ENCODE results near the gene SIL1. TPM values are rescaled to one million over a fixed set of nuclear protein-coding genes. Genes with fewer than 3 reads are reported as not detected.

The SIL1 gene
- total and polyA plus RNA-seq, 2 experiments from 2014 or later = 78.8 to 89.8 TPM

DNA sequence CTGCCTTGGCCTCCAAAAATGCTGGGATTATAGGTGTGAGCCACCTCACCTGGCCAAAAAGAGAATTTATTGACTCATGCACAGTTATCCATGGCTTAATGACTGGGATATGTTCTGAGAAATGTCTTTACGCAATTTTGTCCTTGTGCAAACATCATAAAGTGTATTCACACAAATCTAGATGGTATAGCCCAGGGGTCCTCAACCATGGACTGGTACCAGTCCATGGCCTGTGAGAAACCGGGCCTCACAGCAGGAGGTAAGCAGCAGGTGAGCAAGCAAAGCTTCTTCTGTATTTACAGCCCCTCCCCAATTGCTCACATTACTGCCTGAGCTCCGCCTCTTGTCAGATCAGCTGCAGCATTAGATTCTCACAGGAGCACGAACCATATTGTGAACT, 12.4 kb upstream of the SIL1 start:
- Histone ChIP-seq H3K4me3 (no peak overlapping the region), H3K79me2 (ENCODE audit: insufficient read depth) (no peaks in the 10 kb centered on the region), H2AFZ (no peak overlapping the region), H3K4me1 (ENCODE audit: insufficient read depth) (no peaks in the 10 kb centered on the region), H3K27me3 (replicated peaks; ENCODE audit: insufficient read depth) (no peaks in the 10 kb centered on the region), H3K36me3 (ENCODE audit: low read depth) (no peaks in the 10 kb centered on the region), H3K9me3 (ENCODE audit: low read depth) (no peaks in the 10 kb centered on the region), H3K9me2 (ENCODE audit: insufficient read depth) (no peaks in the 10 kb centered on the region), H3K9ac (no peak overlapping the region), H3F3A (ENCODE audit: insufficient read depth) (no peaks in the 10 kb centered on the region), H4K20me1 (ENCODE audit: insufficient read depth) (no peaks in the 10 kb centered on the region), H3K4me2 (ENCODE audit: unreplicated experiment) (no peak overlapping the region), H3K27ac (no peak overlapping the region)
- DNase-seq = no peak
- TF ChIP-seq EZH2phosphoT487 (IDR thresholded peaks at IDR 0.05; ENCODE audit: insufficient read depth, low read depth) (no peak), EZH2 (IDR thresholded peaks at IDR 0.05; ENCODE audit: insufficient read depth, poor library complexity, severe bottlenecking) (no peak)
- 57 to 64% methylated on average over 4 of the region's 4 CpGs for WGBS, 2 experiments (ENCODE audit: low coverage in 1 of 2, low lambda C conversion rate in 2 of 2, missing lambda C conversion rate in 2 of 2)
- in situ Hi-C loops (cut with MboI) = no loop called here

DNA sequence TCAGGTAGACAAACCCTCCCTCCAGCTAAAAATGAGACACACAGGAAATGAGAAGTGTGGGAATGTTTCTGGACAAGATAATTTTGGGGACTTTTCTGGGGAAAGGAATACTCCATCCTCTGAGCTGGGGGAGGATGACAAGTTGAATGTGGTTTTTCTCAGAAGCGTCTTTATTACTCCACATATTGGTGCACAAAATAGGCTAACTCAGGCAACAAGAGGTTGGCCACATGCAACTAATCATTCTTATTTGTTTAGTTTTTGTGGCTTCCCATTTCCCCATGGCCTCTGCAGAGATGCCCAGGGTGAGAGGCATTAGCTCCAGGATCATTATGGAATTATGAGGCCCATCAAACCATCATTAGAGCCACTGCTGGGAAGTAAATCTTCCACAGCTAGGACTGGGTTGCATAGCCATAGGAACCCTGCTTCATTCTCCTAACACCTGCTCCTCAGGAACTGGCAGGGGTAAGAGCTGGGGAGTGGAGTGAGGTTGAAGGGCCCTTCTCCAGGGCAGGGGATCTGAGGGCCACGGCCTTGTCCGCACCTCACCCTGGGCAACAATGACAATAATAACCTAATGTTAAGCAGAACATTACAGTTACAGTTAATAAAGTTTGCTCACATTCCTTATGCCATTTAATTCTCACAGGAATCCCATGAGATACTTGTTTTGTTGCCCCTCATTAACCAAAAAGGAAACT, 9.3 kb upstream of the SIL1 start:
- Histone ChIP-seq H2AFZ (no peak overlapping the region), H3K27me3 (replicated peaks; ENCODE audit: insufficient read depth) (no peaks in the 10 kb centered on the region), H3K36me3 (ENCODE audit: low read depth) (no peaks in the 10 kb centered on the region), H3K4me2 (ENCODE audit: unreplicated experiment) (no peak overlapping the region), H3K4me3 (no peak overlapping the region), H3K79me2 (ENCODE audit: insufficient read depth) (no peaks in the 10 kb centered on the region), H4K20me1 (ENCODE audit: insufficient read depth) (no peaks in the 10 kb centered on the region), H3K9ac (no peak overlapping the region), H3K9me2 (ENCODE audit: insufficient read depth) (no peaks in the 10 kb centered on the region), H3F3A (ENCODE audit: insufficient read depth) (no peaks in the 10 kb centered on the region), H3K9me3 (ENCODE audit: low read depth) (no peaks in the 10 kb centered on the region), H3K4me1 (ENCODE audit: insufficient read depth) (no peaks in the 10 kb centered on the region), H3K27ac (no peak overlapping the region)
- in situ Hi-C loops (cut with MboI) = no loop called here
- 80 to 86% methylated on average over 3 of the region's 3 CpGs for WGBS, 2 experiments (ENCODE audit: low coverage in 1 of 2, low lambda C conversion rate in 2 of 2, missing lambda C conversion rate in 2 of 2)
- TF ChIP-seq EZH2 (IDR thresholded peaks at IDR 0.05; ENCODE audit: insufficient read depth, poor library complexity, severe bottlenecking) = no peak
- TF ChIP-seq EZH2phosphoT487 (IDR thresholded peaks at IDR 0.05; ENCODE audit: insufficient read depth, low read depth) = no peak
- no peak for DNase-seq

DNA sequence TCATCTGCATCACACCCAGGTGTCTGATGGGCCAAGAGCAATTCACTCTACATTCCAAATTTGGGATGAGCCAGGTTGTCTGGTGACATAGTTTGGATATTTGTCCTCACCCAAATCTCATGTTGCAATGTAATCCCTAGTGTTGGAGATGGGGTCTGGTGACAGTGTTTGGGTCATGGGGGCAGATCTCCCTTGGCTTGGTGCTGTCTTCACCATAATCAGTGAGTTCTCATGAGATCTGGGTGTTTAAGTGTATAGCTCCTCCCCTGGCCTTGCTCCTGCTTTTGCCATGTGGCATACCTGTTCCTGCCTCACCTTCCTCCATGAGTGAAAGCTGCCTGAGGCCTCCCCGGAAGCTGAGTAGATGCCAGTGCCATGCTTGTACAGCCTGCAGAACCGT, 7.4 kb upstream of the SIL1 start:
- TF ChIP-seq EZH2phosphoT487 (IDR thresholded peaks at IDR 0.05; ENCODE audit: insufficient read depth, low read depth) = no peak
- TF ChIP-seq EZH2 (IDR thresholded peaks at IDR 0.05; ENCODE audit: insufficient read depth, poor library complexity, severe bottlenecking) = no peak
- no peak overlapping the region for H3K27ac ChIP-seq
- H3K4me2 ChIP-seq (ENCODE audit: unreplicated experiment) = no peak overlapping the region
- no peak for DNase-seq
- no peaks in the 10 kb centered on the region for H4K20me1 ChIP-seq (ENCODE audit: insufficient read depth)
- H3K9me2 ChIP-seq (ENCODE audit: insufficient read depth) = no peaks in the 10 kb centered on the region
- no peaks in the 10 kb centered on the region for H3K79me2 ChIP-seq (ENCODE audit: insufficient read depth)
- no peak overlapping the region for H3K9ac ChIP-seq
- no peaks in the 10 kb centered on the region for H3F3A ChIP-seq (ENCODE audit: insufficient read depth)
- in situ Hi-C loops (cut with MboI) = no loop called here
- H2AFZ ChIP-seq = no peak overlapping the region
- WGBS, 2 experiments (ENCODE audit: low coverage in 1 of 2, low lambda C conversion rate in 2 of 2, missing lambda C conversion rate in 2 of 2) = 56 to 66% methylated on average over 2 of the region's 2 CpGs
- H3K36me3 ChIP-seq (ENCODE audit: low read depth) = no peaks in the 10 kb centered on the region
- H3K9me3 ChIP-seq (ENCODE audit: low read depth) = no peaks in the 10 kb centered on the region
- no peak overlapping the region for H3K4me3 ChIP-seq
- H3K27me3 ChIP-seq (replicated peaks; ENCODE audit: insufficient read depth) = no peaks in the 10 kb centered on the region
- no peaks in the 10 kb centered on the region for H3K4me1 ChIP-seq (ENCODE audit: insufficient read depth)

- in situ Hi-C loops (cut with MboI) = no loop called here
- no peak for DNase-seq
- Histone ChIP-seq H4K20me1 (ENCODE audit: insufficient read depth) (no peaks in the 10 kb centered on the region), H3K79me2 (ENCODE audit: insufficient read depth) (no peaks in the 10 kb centered on the region), H2AFZ (no peak overlapping the region), H3K9ac (no peak overlapping the region), H3K4me2 (ENCODE audit: unreplicated experiment) (no peak overlapping the region), H3F3A (ENCODE audit: insufficient read depth) (no peaks in the 10 kb centered on the region), H3K27ac (no peak overlapping the region), H3K4me1 (ENCODE audit: insufficient read depth) (no peaks in the 10 kb centered on the region), H3K4me3 (no peak overlapping the region), H3K9me3 (ENCODE audit: low read depth) (no peaks in the 10 kb centered on the region), H3K27me3 (replicated peaks; ENCODE audit: insufficient read depth) (no peaks in the 10 kb centered on the region), H3K36me3 (ENCODE audit: low read depth) (no peaks in the 10 kb centered on the region), H3K9me2 (ENCODE audit: insufficient read depth) (no peaks in the 10 kb centered on the region)
- WGBS, 2 experiments (ENCODE audit: low coverage in 1 of 2, low lambda C conversion rate in 2 of 2, missing lambda C conversion rate in 2 of 2) = 69 to 77% methylated on average over 4 of the region's 4 CpGs
- TF ChIP-seq EZH2 (IDR thresholded peaks at IDR 0.05; ENCODE audit: insufficient read depth, poor library complexity, severe bottlenecking) (no peak), EZH2phosphoT487 (IDR thresholded peaks at IDR 0.05; ENCODE audit: insufficient read depth, low read depth) (no peak)
These were observed 7.0 kb upstream of the SIL1 start for GRCh38 chr5:139205124-139205523.
